GDM1 (cell line): ENCODE measurements around the gene PACRG.

ENCODE experiments used
- DNase-seq: peaks from one replicate; lab custom pipeline; 2025; lab: John Stamatoyannopoulos, UW

The PACRG gene

GRCh38 chr6:163200694-163201093 lies 472.9 kb downstream of the PACRG start:
- DNase-seq, result no peak

- no peak for DNase-seq
Observed at GRCh38 chr6:163201855-163202254, 474.1 kb downstream of the PACRG start.

GRCh38 chr6:163206196-163206595 lies 478.4 kb downstream of the PACRG start:
- no peak for DNase-seq

DNA sequence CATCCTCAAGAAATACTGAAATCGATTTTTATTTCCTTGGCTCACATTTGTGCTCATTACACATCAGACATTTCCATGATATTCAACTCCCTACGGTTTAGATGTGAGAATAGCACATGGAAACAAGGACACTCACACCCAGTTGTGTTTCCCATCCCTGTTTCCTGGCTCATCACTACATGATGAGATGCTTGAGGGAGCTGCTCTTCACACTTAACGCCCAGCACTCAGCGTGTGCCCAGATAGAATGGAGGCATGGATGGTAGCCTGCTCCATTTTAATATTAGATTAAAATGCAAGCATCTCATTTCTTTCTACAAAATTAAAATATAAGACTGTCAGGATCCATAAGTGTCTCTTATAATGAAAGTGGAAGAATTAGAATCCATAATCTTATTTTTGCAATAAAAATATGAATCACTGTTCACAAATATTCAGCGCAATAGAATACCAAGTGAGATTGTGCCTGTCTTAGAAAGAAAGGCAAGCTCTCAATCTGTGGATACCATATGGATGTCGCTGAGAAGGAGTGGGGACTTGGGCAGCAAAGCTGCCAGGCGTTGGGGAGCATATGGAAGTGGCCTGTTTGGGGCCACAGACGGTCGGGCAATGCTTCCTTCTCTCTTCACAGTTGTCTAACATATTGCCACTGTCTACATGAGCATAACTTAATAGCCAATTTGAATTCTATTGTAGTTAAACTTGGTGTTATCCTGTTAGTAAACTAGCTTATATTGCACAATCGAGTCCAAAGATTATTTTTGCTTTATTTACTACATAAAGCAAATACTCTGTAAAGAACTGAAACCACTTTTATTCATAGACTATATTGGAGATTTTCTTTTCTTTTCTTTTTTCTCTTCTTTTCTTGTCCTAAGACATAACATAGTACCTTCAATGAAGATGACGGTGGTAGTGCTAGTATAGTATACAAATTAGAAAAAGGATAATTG lies 479.9 kb downstream of the PACRG start:
- no peak for DNase-seq

GRCh38 chr6:163209005-163209404 lies 481.2 kb downstream of the PACRG start:
- no peak for DNase-seq

- DNase-seq, result no peak
Observed at GRCh38 chr6:163212123-163212522, 484.3 kb downstream of the PACRG start.

DNA sequence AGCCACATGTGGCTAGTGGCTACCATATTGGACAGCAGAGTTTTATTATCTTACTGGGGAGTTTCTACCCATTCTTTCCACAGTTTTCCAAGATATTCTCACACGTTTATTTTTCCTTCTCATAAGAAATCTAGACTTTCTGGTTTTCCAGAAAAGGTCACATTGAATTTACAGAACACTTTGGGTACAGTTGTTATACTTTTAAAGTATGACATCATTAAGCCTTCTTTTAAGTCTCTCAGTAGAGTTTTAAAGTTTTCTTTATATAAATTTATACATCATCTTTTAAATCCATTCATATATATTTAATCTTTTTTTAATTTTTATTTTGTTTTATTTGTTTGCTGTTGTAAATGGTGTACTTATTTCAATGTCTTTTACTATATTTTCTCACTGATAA lies 486.5 kb downstream of the PACRG start:
- DNase-seq, result no peak

DNA sequence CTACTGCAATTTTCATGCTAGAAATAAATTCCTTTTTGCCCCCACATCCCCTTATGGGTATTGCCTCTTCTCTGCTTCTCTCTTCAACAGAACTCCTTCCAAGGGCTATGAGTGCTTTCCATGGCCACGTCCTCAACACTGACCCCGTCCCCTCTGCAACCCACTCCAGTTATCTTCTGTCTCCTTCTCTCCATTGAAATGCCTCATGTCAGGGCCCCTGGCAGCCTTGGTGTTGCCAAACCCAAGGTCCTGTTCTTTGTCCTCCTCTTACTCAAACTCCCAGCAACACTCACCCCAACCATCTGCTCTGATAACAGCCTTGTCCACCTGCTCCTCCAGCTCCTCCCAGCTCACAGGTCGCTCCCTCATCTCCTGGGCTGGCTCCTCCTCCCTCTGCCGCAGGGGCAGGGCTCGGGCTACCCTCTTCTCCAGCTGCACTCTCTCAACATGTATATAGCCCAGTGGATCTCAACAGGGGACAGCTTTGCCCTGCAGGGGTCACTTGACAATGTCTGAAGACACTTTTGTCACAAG lies 490.7 kb downstream of the PACRG start:
- no peak for DNase-seq

- no peak for DNase-seq
Observed at GRCh38 chr6:163226181-163226835, 498.5 kb downstream of the PACRG start.

DNA sequence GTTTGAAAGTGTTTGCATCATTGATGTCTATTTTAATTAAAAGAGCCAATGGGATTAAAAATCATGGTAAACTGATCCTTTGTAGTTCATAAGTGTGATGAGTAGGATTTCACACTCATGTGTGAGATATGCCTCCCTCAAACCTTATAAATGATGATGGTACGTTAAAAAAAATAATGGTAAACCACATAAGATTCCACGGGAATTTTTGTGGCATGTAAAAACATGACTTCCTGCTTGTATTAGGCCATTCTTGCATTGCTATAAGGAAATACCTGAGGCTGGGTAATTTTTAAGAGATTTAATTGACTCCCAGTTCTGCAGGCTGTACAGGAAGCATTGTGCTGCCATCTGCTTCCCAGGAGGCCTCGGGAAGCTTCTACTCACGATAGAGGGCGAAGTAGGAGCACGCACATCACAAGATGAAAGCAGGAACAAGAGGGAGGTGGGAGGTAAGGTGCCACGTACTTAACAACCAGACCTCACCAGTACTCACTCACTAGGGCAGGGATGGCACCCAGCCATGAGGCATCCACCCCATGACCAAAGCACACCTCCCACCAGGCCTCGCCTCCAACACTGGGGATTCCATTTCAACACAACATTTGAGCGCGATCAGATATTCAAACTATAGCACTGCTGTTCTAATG lies 499.2 kb downstream of the PACRG start:
- no peak for DNase-seq

DNA sequence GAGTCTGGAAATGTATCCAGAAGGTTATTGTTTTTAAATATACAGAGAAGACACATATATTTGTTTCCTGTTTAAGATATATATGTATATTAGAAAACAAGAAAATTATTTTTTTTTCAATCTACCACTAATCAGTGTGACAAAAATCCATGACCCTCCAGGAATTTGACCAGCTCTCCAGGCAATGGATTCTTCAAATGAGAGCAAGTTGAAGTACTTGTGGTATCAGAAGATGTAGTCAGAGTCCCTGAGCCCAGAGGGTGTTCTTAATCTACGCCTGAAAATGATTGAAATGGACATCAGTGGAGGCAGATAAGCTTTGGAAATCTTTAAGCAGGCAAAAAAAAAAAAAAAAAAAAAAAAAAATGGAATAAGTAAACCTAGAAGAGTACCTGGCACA lies 500.3 kb downstream of the PACRG start:
- no peak for DNase-seq

DNA sequence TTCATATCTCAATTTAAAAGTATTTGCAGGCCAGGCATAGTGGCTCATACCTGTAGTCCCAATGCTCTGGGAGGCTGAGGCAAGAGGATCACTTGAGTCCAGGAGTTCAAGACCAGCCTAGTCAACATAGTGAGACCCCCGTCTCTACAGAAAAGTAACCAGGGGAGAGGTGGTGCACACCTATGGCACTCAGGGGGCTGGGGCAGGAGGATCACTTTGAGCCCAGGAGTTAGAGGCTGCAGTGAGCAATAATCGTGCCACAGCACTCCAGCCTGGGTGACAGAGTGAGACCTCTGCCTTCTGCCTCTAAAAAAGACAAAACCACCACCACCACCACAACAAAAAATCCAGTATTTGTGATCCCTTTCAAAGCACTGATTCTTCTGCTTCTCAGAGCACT lies 501.3 kb downstream of the PACRG start:
- DNase-seq, result no peak

DNA sequence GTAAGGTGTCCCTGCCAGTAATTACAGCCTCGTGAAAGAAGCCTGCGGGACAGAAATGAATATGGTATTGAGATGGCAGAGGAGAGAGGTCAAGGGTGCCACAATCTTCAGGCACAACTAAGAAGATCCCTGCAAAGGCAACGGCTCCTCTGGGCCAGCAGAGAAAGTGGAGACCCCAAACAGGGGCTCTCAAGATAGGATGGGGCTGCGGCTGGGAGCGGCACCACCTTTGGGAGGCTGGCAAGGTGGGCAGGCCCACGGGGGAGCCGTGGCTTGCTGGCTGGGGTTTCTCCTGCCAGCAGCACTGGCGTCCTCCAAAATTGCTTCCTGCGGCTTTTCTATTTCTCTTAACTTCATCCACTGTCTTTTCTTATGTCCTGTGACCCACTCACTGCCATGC lies 503.1 kb downstream of the PACRG start:
- no peak for DNase-seq

- no peak for DNase-seq
Observed at GRCh38 chr6:163231356-163232014, 503.7 kb downstream of the PACRG start.

DNA sequence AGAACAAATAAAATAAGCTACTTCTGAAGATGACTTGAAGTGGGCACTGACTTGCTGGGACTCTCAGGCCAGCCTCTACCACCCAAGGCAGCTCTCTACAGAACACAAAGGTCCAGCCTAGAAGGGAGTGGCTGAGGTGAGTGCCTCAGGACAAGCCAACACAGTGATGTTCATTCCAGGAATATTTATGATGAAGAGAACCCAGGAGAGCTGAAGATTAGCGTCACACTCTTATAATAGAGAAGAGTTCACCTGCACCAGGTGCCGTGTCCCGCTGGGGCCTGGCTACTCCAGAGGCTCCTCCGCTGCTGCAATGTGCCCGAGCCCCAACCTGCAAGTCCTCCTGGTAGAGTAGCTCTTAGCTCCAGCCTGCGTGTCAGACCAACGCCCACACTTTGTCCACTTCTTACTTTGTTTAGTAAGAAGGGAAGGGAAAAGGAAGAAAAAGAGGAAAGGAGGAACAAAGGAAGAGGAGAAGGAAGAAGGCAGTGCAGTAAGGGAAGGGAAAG lies 504.3 kb downstream of the PACRG start:
- no peak for DNase-seq

DNA sequence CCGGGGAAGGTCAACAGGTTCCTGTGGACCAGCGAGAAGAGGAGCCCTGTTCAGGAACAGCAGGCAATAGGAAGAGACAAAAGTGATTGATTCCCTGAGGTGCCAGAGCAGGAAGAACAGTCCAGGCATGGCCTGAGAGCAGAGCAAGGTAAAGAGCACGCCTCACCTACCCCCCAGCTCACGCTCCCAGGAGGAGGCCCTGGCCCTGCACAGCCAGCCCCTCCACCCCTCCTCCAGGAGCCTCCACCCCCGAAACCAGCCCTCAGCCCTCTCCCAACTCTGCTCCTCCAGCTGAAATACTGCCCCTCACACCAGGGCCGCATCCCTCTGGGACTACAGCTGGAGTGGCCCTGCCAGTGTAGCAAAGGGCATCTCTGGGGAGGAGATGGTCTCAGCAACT lies 504.9 kb downstream of the PACRG start:
- no peak for DNase-seq

GRCh38 chr6:163237110-163237509 lies 509.3 kb downstream of the PACRG start:
- no peak for DNase-seq

GRCh38 chr6:163239572-163240340 lies 512.0 kb downstream of the PACRG start:
- DNase-seq, result no peak

- no peak for DNase-seq
Observed at GRCh38 chr6:163240556-163240955, 512.8 kb downstream of the PACRG start.

DNA sequence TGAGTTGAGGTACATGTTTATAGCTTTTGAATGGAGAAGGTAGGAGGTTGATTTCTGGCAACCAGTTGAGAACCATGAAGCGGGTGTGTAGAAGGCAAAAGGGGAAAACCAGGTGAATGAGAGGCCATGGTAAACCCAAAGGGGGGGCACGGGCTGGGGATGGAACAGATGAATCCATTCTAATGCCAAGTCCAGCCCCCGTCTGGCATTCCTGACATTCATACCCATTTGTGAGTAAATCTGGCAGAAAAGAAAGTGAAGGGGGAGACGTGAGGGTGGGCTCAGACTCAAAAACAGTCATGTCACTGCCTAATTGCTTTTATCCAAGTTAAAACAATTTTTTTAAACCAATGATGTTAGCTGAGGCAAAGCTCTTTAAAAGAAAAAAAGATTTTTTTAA lies 513.9 kb downstream of the PACRG start:
- no peak for DNase-seq

DNA sequence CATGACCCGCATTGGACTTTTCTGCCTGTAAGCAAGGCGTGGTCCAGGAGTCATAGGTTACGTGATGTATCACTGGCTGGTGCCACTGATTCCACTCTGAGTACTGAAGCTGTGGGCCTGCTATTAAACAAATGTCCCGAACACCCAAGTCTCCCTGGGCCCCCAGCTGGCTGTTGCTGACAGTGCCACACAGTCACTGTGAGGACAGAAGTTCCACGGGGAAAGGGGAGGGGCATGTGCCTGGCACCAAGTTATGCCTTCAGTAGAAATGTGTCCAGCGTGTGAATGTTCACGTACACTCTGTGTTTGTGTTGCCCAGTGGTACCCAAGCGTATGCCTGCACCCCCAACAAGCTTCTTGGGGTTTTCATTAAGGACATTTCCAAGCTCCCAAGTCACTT lies 515.3 kb downstream of the PACRG start:
- DNase-seq, result no peak
